HG03064 (cell line): ENCODE measurements around the gene ZNF683.

Source experiments
- ATAC-seq: cut with Tn5 transposase; IDR thresholded peaks from one replicate; pipeline ENCODE4 v1.9.1; 2021; ENCODE audit warnings: low read depth; ENCODE audit not compliant: unreplicated experiment

ZNF683 gene

DNA sequence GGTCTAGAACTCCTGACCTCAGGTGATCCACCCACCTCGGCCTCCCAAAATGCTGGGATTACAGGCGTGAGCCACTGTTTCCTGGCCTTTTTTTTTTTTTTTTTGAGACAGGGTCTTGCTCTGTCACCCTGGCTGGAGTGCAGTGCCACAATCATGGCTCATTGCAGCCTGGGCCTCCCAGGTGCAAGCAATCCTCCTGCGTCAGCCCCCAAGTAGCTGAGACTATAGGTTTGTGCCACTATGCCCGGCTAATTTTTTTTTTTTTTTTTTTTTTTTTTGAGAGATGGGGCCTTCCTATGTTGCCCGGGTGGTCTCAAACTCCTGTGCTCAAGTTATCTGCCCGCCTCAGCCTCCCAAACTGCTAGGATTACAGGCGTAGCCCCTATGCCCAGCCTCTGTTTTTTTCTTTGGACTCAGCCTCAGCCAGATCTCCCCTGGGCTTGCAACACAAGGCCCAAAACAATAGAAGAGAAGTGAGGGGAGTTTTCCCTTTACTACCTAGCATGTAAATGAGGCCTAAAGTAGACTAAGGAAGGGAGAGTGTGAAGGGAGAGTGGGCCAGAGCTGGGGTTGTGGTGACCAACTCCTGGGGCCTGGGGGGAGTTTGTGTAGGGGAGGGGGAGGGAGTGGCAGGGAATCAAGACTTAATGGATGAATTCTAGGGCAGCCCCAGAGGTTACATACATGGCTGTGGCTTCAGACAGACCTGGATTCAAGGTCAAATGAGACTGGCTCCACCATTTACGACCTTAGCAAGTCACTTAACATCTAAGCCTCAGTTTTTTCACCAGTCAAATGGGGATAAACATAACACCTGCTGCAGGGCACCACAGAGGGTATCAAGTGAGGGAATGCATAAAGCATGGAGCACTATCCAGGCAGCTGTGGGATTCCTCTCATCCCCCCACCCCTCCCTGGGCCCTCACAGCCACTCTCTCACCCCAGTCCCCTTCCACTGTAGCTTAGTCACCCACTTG is 56.4 kb downstream of the ZNF683 start:
- no peak for ATAC-seq

DNA sequence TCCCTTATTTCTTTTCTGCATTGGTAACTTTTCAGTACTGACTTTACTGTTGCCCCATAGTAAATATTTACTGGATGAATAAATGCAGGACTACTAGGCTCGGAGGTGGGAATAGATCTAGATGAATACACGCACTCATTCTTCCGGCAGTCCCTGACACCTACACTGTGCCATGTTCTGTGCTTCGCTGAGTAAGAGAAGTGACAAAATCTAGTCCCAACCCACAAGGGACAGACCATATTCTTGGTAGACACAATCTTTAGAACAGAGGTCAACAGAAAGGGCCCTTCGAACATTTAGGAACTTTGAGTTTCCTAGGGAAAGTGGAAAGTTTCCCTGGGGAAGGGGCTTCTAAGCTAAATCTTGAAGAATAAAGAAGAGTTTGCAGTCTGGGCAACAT is 58.0 kb downstream of the ZNF683 start:
- ATAC-seq, result no peak
